Stimulated activated CD4-positive, alpha-beta T cell treated with anti-CD3 and anti-CD28 coated beads, Interleukin-4, amount 100 ng/mL, for 1 hour (primary cell): ENCODE results near the gene GNG12.

Source experiments
- DNase-seq: peaks from one replicate; pipeline ENCODE4 v3.0.0-alpha.2; 2020

The GNG12 gene

DNA sequence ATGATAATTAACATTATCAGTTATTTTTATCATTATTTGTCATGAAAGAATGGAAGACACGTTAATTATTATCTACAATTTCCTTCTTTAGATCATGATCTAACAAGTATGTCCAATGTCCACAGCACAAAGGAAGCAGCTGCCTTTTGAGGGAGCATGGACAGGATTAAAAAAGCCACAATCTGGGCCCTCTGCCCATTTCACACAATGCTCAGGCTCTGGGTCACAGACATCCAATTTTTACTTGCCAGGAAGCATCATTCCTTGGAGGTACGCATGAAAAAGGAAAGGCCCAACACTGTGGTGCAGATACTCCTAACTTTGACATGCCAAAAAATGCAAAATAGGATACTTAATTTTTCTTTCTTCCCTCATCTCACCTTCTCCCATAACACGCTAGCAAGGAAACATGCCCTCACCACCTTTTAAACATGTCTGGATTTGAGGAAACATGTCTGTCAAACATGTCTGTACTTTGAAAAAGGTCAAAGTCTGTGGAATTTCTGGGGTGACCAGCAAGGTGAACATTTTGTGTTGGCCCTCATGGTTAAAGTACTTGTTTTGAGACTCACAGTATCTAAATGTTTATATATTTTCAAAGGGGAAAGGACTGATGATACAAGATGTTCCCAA, 108.2 kb downstream of the GNG12 start:
- DNase-seq, result no peak

DNA sequence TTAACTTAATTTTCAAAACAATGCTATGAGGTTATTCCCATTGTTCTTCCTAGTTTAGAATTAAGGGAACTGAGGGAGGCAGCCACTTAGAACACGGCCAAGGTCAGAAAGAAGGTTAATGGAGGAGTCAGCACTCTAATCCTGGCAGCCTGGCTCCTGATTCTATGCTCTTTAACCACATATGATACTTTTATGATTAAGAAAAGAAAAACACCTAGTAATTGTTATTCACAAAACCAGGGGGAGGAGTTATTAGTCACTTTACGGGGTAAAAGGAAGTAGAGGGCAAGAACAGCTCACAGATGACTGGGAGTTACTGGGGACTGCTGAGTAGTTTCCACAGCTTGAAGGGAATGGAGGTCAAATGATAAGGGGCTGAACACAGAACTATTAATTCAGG, 109.6 kb downstream of the GNG12 start:
- no peak for DNase-seq

DNA sequence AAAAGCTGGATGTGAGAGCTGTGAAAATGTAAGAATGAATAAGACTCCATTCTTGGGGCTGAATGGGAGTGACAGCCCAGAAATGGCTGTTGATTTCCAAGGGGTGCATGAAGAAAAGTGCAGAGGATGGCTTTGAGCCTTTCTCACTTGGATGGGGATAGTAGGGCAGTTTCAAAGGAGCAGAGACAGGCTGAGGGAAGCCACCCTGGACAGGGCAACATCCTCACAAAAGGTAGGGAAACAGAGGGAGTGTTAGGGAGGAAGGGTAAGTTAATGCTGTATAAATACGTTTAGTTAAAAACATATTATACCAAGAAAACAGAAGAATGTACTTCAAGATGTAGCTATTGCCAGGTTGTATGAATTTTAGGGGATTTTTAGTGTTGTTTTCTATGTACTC, 110.1 kb downstream of the GNG12 start:
- DNase-seq, result no peak

DNA sequence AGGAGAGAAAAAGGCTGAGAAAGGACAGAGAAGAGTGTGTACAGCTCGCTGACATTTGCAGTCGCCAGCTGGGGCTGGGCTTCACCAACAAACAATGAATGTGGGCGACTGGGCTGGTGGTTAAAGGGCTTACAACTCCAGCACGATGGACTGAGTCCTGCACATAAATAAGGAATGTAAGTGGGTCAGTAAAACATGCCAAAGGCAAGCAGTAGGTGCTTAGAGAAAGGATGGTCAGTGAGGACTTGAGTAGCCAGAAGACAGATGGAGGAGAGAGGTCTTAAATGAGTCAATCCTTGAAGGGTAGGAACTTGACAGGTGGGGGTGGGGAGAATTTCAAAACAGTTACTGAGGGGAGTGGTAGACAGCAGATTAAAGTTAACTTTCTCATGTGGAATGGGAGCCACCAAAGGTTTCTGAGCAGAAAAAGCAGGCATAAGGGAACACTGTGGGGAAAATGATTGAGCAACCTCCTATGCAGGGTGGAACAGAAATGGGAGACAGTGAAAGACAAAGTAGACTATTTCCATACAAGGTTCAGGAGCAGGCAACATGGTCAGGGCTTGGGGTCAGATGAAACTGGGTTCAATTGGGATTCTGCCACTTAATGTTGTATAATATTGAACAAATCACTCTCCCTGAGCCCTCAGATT, 110.8 kb downstream of the GNG12 start:
- DNase-seq, result no peak

DNA sequence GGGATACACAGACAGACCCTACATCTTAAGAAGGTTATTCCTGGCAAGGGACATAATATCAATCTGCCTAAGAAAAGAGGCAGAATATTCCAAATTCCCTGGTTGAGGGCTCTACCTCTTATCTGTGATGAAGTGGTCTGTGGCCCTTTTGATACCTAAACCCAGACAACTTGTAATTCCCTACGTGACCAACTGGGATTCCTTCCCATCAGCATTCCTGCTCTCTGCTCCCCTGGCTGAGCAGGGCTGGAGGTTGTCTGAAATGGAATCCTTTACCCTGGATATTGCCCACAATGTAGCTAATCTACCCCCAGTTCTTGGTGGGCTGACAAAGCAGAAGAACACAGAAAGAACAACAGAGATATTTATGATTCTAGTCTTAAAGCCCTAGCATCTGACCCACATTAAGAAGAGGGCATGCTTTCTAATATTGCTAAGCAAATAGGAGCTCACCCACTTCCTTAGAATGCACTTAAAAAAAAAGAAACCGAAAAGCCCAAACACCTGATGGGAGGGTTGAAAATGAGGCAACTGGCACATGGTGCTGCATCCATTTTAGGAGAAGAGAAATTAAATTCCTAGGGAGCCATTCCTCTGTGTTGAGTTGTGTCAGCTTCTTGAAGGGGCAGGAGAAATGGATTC, 111.5 kb downstream of the GNG12 start:
- DNase-seq, result no peak

DNA sequence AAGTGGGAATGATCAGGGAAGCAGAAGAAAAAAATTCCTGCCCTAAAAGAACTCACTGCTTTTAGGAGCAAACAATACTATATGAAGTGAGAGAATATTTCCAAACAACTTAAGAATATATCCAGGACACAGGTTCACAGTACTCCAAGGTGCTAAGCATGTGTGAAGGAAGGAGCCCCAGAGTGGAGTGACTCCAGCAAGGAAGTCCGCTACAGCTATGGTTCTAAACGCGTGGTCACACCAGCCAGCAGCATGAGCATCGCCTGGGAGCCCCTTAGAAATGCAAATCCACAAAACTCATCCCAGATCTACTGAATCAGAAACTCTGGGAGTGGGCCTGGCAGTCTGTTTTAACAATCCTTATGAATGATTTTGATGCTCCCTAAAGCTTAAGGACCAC, 112.2 kb downstream of the GNG12 start:
- no peak for DNase-seq

DNA sequence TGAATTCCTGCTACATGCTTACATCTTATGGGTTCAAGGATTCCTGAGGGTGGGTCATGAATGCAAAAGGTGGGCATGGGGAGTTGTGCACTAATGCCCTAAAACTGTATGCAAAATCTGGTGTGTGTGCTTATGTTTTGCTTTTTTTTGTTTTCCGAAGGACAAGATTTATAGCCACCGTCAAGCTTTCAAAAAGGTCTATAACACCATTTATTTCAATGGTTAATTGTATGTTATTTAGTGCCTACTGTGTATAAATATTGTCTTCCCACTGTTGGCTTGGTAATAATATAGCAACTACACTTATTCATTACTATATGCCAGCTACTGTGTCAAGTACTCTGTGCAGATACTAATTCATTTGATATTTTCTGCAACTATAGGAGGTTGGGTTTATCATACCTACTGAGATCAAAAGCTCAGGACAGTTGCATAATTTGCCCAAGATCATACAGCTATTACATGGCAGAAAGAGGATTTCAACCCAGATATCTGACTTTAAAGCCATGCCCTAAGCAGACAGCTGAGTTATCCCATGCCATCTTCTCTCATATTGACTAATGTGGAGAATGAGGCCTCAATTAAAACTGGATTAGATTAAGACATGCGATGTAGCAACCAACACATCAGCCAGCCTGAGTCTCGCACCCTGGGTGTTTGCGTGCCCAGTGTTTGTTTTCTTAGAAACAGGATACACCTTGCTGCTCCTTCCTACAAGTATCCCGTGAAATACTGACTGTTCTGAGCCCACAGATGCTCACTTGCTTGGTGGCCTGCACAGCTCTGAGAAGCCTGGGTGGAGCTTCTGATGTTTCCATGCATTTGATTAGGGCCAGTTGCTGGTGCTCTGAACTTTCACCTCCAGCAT, 113.7 kb downstream of the GNG12 start:
- no peak for DNase-seq

DNA sequence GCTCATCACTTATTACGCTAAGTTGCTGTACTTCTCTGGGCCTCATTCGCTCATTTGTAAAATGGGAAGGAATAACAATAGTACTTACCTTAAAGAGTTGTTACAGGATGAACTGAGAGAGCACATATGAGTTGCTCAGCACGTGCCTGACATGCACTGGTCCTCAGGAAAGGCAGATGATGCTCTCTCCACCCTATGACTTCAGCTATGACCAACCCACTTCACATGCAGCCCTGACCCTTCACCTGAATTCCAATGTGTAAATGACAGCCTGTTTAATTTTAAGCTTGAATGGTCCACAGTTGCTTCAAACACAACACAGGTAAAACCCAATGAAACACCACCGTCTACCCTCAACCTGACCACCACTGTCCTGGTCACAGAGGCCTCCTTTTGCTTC, 115.4 kb downstream of the GNG12 start:
- no peak for DNase-seq

DNA sequence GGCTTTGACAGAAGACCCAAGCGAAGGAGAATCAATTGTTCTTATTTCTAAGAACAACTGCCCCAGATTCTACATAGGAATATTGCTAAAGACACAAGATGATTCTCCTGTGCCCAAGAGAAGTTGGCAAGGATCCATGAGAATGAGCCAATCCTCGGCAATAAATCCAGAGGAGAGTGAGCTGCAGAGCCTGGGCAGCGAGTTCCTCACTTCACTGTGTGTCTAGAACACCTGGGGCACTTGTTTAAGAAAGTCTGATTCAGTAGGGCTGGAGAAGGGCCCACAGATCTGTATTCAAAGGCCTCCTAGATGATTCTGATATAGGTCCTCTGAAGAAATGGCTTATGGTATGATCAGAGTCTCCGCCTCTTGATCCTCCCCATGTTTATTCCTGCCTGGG, 116.5 kb downstream of the GNG12 start:
- no peak for DNase-seq

DNA sequence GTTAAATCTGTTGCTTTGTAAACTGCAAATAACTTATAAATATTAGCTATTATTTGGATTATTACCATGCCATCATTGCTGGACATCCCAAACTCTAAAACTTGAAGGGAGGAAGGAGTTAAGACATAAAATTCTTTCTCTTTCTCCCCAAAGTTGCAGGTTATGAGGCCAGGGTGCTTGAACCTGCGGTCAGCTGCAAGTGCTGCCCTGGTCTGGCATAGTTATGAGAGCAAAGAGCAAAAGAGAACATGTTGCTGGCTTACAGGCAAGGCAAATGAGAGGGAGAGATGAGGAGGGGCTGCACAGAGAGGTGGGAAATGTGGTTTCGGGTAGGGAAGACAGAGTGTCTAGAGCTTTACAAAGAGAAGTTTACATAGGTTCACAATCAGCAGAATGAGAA, 117.4 kb downstream of the GNG12 start:
- no peak for DNase-seq

DNA sequence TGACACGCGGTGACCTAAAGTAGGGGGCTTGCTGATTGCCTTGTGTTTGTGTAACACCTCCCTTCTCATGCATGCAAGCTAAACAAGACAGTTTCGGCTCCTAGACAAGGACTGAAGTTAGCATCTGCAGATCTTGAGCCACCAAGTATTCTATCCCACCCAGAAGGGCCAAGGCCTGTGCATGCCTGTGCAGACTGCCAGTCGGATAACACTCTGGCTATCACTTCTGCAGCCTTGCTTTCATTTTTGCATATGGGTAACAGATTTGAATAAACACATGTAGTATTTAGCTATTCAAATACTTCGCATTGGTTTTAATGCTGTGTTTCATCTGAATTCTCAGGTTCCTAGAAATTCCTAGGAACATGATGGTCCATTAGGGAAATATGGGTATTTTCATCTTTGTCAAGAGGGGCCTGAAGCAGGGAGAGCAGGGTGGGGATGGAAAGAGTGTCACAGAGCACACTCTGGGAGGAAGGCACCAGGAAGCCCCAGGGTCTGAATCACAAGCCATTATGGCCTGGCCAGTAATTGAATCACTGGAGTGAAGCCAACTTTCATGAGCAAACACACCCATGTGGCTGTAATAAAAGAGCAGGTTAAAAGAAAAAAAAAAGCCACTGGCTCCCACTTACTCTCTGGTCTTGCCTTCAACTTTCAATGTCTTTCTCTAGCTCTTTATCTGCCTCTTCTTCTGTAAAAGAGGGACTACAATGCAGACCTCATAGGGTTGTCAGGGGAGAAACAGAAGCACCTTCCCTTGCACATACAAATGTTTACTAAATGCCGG, 120.0 kb downstream of the GNG12 start:
- no peak for DNase-seq

DNA sequence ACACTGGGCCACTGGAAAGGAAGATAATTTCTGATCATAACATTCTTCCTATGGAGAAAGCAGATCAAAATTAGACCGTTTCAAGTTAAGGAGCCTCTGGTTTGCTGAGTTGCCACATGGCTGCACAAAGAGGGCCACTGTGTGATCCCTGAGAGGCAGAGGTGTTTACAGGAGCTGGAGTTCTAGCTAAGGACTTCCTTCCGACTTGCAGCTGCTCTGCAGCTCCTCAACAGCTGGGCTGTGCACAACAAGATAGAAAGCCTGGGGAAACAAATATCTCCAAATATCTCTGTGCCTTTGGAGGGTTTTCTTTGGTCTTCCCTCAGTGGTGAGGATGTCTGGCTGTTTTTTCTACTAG, 121.4 kb downstream of the GNG12 start:
- DNase-seq, result no peak

DNA sequence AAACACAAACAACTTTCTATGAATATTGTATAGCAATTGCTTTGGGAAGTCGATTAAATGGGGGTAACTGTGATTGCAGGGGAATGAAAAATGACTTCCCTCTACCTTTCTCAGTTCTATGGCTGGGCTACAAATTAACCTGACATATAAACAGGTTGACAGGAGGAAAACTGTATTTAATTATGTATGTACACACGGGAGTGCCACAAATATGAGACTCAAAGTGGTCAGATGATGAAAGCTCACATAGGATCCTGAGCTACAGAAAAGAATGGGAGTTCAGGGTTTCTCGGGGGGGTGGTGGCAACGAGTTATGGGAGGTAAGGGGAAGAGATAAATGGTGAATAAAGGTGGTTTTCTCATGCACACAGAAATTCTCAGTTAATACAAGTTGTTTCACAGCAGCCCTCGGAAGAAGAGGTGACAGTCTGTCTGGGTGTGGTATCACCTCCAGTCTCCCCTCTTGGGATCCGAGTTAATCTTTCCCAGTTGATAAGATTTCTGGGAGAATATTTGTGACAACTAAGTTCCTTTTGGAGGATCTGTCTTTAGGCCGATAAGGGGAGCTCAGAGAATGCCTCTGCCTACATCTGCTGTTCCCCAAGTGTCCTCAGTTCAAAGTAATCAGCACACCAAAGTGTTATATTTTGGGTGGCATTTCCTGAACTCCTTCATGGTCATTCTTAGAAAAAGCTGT, 122.0 kb downstream of the GNG12 start:
- no peak for DNase-seq

DNA sequence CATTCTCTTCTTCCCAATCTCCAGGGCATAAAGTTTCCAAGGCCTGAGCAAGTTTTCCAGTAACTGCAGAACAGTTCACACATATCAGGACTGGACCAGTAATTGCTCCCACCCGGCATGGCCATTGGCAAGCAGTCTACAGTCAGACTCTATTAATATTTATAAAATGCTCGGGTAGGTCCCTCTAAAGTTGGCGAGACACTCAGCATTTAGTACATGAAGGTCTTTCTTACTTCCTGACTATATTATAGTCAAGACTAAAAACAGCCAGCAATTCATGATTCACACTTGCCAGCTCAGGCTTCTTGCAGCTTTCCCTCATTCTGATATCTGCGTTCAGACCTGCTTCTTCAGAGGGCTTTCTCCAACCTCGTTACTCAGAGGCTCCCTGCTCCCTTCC, 122.8 kb downstream of the GNG12 start:
- no peak for DNase-seq

DNA sequence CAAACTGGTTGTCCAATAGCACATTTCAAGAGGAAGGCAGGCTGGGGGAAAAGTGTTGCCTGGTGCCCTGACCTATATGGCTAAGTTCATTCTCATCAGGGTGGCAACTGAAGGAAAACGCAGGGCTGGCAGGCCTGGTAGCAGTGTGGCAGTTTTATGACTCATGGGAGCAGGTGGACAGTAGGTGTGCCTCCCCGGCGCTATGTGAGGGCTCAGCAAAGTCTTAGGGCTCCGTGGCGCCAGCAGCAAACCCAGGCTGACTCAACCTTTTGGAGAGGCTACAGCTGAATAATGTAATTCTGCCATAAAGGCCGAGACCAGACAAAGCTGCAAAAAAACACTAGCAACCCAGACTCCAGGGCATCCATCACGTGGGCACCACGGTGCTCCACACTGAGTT, 124.7 kb downstream of the GNG12 start:
- no peak for DNase-seq

DNA sequence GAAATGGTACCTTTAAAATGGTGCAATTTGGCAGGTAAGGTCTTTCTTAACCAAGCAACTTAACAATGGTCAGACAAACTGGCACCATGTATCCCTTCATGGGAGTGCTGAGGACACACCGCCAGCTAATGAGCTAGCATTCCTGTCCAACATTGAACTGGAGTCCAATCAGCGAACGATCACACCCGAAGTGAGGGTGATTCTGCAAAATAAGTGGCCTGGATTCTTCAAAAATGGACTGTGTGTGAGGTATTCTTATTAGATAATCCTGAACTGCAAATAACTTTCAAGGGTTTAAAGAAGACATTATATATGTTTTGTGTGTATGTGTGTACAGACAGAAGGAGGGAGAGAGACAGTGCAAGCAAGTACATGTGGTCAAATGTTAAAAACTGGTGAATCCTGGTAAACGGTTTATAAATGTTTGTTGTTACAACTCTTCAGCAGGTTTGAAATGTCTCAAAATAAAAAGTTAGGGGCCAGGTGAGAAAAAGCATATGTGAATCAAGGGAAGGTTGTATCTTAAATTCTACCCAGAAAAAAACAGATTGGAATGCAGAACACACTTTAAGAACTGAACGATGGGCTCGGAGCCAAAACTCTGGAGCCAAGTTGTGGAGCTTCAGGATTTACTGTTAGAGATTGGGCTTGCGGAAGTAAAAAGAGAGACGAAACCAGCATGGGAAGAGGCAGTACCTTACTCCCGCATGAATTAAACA, 127.4 kb downstream of the GNG12 start:
- DNase-seq, result no peak

DNA sequence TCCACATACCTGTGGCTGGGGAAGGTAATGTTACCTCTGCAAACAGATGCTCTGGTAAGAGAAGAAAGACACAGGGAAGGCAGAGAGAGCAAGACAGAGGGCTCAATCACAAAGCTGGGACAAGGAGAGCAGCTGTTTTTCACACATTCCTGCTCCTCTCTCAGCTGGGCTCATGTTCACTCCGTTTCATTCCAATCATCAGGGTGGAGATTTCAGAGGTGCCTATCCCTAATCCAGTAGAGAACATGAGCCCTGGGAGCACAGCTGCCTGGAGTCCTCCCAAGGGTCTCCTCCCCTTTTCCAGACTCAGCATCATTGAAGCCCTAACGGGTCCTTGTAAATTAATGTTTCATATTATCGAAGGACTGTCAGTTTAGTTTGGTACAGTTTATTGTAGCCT, 128.9 kb downstream of the GNG12 start:
- DNase-seq, result no peak

DNA sequence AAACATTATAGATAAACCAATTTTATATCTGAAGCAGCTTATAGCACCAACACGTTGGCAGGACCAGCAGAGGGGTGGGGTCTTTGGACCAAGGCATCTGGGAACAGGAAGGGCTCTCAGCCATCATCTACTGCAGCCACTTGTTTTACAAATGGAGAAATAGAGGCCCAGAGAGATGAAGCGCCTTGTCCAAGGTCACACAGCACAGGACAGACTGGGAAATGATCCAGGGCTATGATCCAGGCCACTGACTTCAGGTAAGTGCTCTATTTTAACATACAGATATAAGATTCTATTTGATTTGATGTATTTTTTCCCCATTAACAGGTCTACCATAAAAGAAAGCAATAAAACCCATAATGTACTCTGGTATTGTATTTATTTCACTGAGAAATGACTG, 131.4 kb downstream of the GNG12 start:
- no peak for DNase-seq

DNA sequence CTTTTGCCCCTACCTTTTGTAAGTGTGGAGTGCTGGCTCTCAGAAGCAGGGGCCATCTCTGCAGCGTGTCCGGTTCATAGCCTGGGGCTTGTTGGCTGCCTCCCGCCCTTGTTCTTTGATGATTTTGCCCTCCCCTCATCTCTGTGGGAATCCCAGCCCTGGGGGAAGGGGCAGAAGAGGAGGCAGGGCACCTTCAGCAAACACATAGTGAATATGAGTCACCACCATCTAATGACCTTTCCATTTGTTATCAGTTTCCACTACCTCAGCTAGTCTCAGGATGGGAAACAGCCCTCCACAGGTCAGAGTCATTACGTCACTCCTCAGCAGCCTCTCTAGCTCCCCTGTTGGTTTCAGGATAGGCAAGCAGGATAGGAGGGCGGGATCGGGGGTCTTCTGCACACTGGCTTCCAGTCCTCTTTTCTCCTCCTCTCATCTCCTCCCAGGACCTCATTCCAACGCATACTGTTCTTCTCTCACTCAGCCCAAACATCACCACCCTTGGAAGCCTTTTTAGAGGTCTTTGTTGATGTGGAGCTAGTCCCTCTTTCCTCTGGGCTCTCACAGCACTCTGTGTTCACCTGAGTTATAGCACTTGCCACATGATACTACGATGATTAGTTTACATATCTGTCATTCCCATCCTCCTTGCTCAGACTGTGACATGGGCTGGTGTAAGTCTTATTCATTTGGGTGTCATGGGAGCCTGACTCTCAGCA, 132.4 kb downstream of the GNG12 start:
- DNase-seq, result no peak

DNA sequence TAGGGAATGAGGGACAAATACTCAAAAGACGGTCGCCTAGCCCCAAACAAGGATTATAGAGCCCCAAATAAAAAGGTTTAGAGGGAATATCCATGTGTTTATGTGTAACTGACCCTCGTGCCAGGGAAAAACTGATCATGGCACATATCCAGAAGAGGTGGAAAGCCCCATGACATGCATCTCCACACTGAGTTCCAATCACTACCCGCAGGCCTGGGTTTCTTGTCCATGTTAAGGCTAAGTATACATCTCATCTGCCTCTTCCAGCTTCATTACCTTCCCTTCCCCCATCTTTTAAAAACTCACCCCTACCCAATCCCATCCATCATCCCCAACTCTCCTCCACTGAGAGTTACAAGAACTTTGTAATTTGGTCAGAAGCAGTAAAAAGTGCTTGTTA, 133.0 kb downstream of the GNG12 start:
- DNase-seq, result no peak

DNA sequence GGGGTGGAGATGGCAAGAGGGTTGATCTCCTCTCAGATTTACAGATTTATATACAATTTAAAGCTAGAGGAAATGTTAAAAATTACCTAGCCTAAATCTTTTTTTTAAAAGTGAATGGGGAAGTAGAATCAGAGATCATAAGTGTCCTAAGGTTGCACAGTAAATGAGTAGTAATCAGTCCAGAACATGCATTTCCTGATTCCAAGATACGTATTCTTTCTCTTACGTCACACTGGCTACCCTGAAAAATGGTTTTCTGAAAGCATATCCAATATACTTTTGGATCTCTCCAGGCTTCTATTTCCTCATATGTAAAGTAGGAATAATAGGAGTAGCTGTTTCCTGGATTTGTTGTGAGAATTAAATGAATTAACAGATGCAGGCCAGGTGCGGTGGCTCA, 136.6 kb downstream of the GNG12 start:
- no peak for DNase-seq
